GM12878 (cell line): ENCODE measurements around the gene POFUT2. TPM values are rescaled to one million over a fixed set of nuclear protein-coding genes. Genes with fewer than 3 reads are reported as not detected.

ENCODE experiments used
- ATAC-seq: fragments of 200-7000 bp; cut with Tn5 transposase; 3 replicates; pipeline ENCODE4 v1.9.1; 2020; ENCODE audit warnings: mild to moderate bottlenecking, moderate library complexity
- BruUV-seq: library from RNA; stranded (reverse); fragments of 400-500 nt; replicated peaks from 2 replicates; lab custom pipeline; 2021; lab: Mats Ljungman, UMichigan
- CTCF ChIA-PET: fragments of 300-600 bp; sonication (Branson Sonifier 250); formaldehyde crosslinking; extraction: SDS; loops from one replicate; lab custom pipeline; 2021; ENCODE audit warnings: inconsistent platforms; lab: Yijun Ruan, JAX
- POLR2A ChIA-PET: fragments of 350-600 bp; formaldehyde crosslinking; extraction: SDS; loops from one replicate; lab custom pipeline; 2021; ENCODE audit warnings: inconsistent platforms; lab: Charles Lee
- RAD21 ChIA-PET: fragments of 300-600 bp; sonication (Branson Sonifier 250); formaldehyde crosslinking; loops from one replicate; lab custom pipeline; 2023; ENCODE audit warnings: antibody characterized with exemption; ENCODE audit not compliant: unreplicated experiment; lab: Charles Lee
- SMC1A ChIA-PET: fragments of 300-600 bp; sonication (Branson Sonifier 250); formaldehyde crosslinking; loops from one replicate; lab custom pipeline; 2023; ENCODE audit not compliant: unreplicated experiment, uncharacterized antibody; lab: Charles Lee
- DNase-seq: peaks from one replicate; pipeline ENCODE4 v3.0.0-alpha.2; 2011; ENCODE audit warnings: low read depth, low spot score
- FAIRE-seq: peaks from 3 replicates; lab custom pipeline; 2011; peaks lifted over from hg19 to GRCh38; lab: Jason Lieb, UNC
- H2AFZ ChIP-seq: 2 replicates; pipeline ENCODE4 v1.6.0; 2011; ENCODE audit warnings: low read depth, low read length, control low read depth; ENCODE audit not compliant: control insufficient read depth
- H3K27ac ChIP-seq: 2 replicates; pipeline ENCODE4 v1.5.1; 2011; ENCODE audit warnings: control low read depth; ENCODE audit not compliant: control insufficient read depth, insufficient read depth
- H3K27me3 ChIP-seq, 2 experiments: replicated peaks in 1 of 2; 2 replicates each; pipeline versions ENCODE4 v1.6.0 to v1.6.1; 2011; ENCODE audit warnings: low read length in 1 of 2; ENCODE audit not compliant: control insufficient read depth in 2 of 2, insufficient read depth in 2 of 2
- H3K36me3 ChIP-seq, 2 experiments: 2 replicates each; pipeline ENCODE4 v1.5.1; 2011; ENCODE audit warnings: low read length in 1 of 2; ENCODE audit not compliant: control insufficient read depth in 2 of 2, insufficient read depth in 2 of 2
- H3K4me1 ChIP-seq: 2 replicates; pipeline ENCODE4 v1.6.1; 2011; ENCODE audit warnings: mild to moderate bottlenecking, low read length, moderate library complexity, mixed read lengths; ENCODE audit not compliant: control insufficient read depth, insufficient read depth
- H3K4me2 ChIP-seq: 2 replicates; pipeline ENCODE4 v1.6.0; 2011; ENCODE audit warnings: control low read depth; ENCODE audit not compliant: control insufficient read depth, insufficient read depth
- H3K4me3 ChIP-seq: fragments of 200-600 bp; sonication (generic); 2 replicates; pipeline ENCODE4 v1.5.1; 2016
- H3K79me2 ChIP-seq: 2 replicates; pipeline ENCODE4 v1.6.0; 2011; ENCODE audit warnings: low read length; ENCODE audit not compliant: control insufficient read depth, insufficient read depth
- H3K9ac ChIP-seq: 2 replicates; pipeline ENCODE4 v1.8.0; 2011; ENCODE audit warnings: low read length, control low read depth, mixed read lengths; ENCODE audit not compliant: control insufficient read depth, insufficient read depth
- H3K9me3 ChIP-seq: replicated peaks from 3 replicates; pipeline ENCODE4 v1.5.1; 2011; ENCODE audit warnings: mild to moderate bottlenecking, low read length; ENCODE audit not compliant: control insufficient read depth, insufficient read depth
- H4K20me1 ChIP-seq: 2 replicates; pipeline ENCODE4 v1.6.0; 2011; ENCODE audit not compliant: control insufficient read depth, insufficient read depth
- ATF7 ChIP-seq: fragments of 450-650 bp; IDR thresholded peaks from 2 replicates; pipeline ENCODE4 v1.6.1; 2016; ENCODE audit warnings: low read depth, mild to moderate bottlenecking
- CHD4 ChIP-seq: fragments of 200-600 bp; sonication (generic); IDR thresholded peaks from 2 replicates; pipeline ENCODE4 v1.6.1; 2016; ENCODE audit warnings: mild to moderate bottlenecking
- EED ChIP-seq: sonication (generic); IDR thresholded peaks from 2 replicates; pipeline ENCODE4 v1.6.1; 2016; ENCODE audit warnings: antibody characterized with exemption, low read depth
- IRF3 ChIP-seq: fragments of 450-650 bp; IDR thresholded peaks from 2 replicates; pipeline ENCODE4 v1.6.1; 2014; ENCODE audit warnings: mild to moderate bottlenecking
- IRF5 ChIP-seq: fragments of 450-650 bp; IDR thresholded peaks from 2 replicates; pipeline ENCODE4 v1.6.1; 2017; ENCODE audit warnings: borderline replicate concordance
- KAT2A ChIP-seq: conservative IDR thresholded peaks from 2 replicates; pipeline ENCODE4 v1.6.1; 2011; ENCODE audit warnings: low read depth, low read length; ENCODE audit not compliant: control insufficient read depth
- MYC ChIP-seq: IDR thresholded peaks from 2 replicates; pipeline ENCODE4 v1.6.1; 2011; ENCODE audit warnings: mild to moderate bottlenecking, low read length, moderate library complexity, inconsistent platforms; ENCODE audit not compliant: insufficient read depth, insufficient replicate concordance, insufficient read length, severe bottlenecking
- NFIC ChIP-seq: IDR thresholded peaks from 2 replicates; pipeline ENCODE4 v1.6.1; 2012; ENCODE audit warnings: low read depth, mild to moderate bottlenecking, inconsistent platforms, low read length, moderate library complexity
- POLR2A ChIP-seq: IDR thresholded peaks from 2 replicates; pipeline ENCODE4 v1.6.1; 2011; ENCODE audit warnings: low read depth, mild to moderate bottlenecking, low read length
- POU2F2 ChIP-seq: IDR thresholded peaks from 3 replicates; pipeline ENCODE4 v1.6.1; 2011; ENCODE audit warnings: low read depth, mild to moderate bottlenecking, low read length, borderline replicate concordance
- RELB ChIP-seq: fragments of 450-650 bp; IDR thresholded peaks from 2 replicates; pipeline ENCODE4 v1.6.1; 2017; ENCODE audit warnings: low read depth, mild to moderate bottlenecking, moderate library complexity
- SKIL ChIP-seq: fragments of 450-650 bp; IDR thresholded peaks from 2 replicates; pipeline ENCODE4 v1.6.1; 2017; ENCODE audit warnings: mild to moderate bottlenecking, low read depth, inconsistent platforms; ENCODE audit not compliant: poor library complexity, severe bottlenecking
- SMAD1 ChIP-seq: fragments of 450-650 bp; IDR thresholded peaks from 2 replicates; pipeline ENCODE4 v1.6.1; 2018; ENCODE audit warnings: mild to moderate bottlenecking, low read depth; ENCODE audit not compliant: partially characterized antibody
- TCF12 ChIP-seq: IDR thresholded peaks from 2 replicates; pipeline ENCODE4 v1.6.1; 2011; ENCODE audit warnings: low read depth, mild to moderate bottlenecking, low read length
- ZBED1 ChIP-seq: IDR thresholded peaks from 2 replicates; pipeline ENCODE4 v1.6.1; 2016; ENCODE audit warnings: borderline replicate concordance
- ZNF384 ChIP-seq: IDR thresholded peaks from 2 replicates; pipeline ENCODE4 v1.6.1; 2012; ENCODE audit warnings: low read depth, mild to moderate bottlenecking, low read length, improper control_type of control experiment, borderline replicate concordance
- ZZZ3 ChIP-seq: IDR thresholded peaks from 2 replicates; pipeline ENCODE4 v1.6.1; 2011; ENCODE audit warnings: low read depth; ENCODE audit not compliant: control insufficient read depth, insufficient read length
- WGBS: methylation state at CpG from one replicate; pipeline ENCODE4 v1.1.6; 2016; ENCODE audit warnings: low lambda C conversion rate; ENCODE audit not compliant: insufficient replicate concordance, insufficient coverage; ENCODE audit errors: missing lambda C conversion rate; 5-methylcytosine and 5-hydroxymethylcytosine counted together
- in situ Hi-C: fragments of 300-500 bp; cut with MboI; formaldehyde crosslinking; loops from 9 replicates; pipeline ENCODE4 v1.14.3; 2018; ENCODE audit warnings: mixed read lengths
- intact Hi-C: fragments of 100-400 bp; cut with micrococcal nuclease; formaldehyde crosslinking; loops from one replicate; pipeline ENCODE4 v1.14.2; 2022; ENCODE audit not compliant: unreplicated experiment
- polyA plus RNA-seq, 11 experiments: library from polyadenylated mRNA; depleted of rRNA in 4 of 11; unstranded in 6 of 11; stranded (reverse) in 5 of 11; fragments of >200 nt; fragmentation: Nextera tagmentation in 4 of 11; fragmentation: Illumina TruSeq in 1 of 11; extraction: Ambion mirVana in 4 of 11; extraction: Trizol in 1 of 11; gene quantifications; 1 replicate in 1 of 11; 2 replicates in 10 of 11; pipeline versions ENCODE4 v1.2.1 to v1.2.3, GENCODE V29; 2011 to 2016; ENCODE audit warnings: inconsistent platforms in 2 of 11, missing spikeins in 2 of 11, low read depth in 1 of 11
- total RNA-seq, 4 experiments: library from RNA; depleted of rRNA in 3 of 4; stranded (reverse); fragments of >200 nt in 3 of 4; fragmentation: Illumina TruSeq in 1 of 4; extraction: Trizol in 1 of 4; gene quantifications; 2 replicates each; pipeline versions ENCODE4 v1.2.1 to v1.2.3, GENCODE V29; 2013 to 2021

The POFUT2 gene
- total and polyA plus RNA-seq, 10 of the 15 experiments (the other 5 are each of a cell fraction or from before 2014, with no cell fraction given): 1.2 to 15.1 (median 6.8) TPM

- TF ChIP-seq IRF3 (no peak), ATF7 (no peak), RELB (no peak), IRF5 (no peak), ZBED1 (no peak), SMAD1 (no peak), NFIC (no peak)
Observed at GRCh38 chr21:45250914-45251634, 36.6 kb downstream of the POFUT2 start (continued).

GRCh38 chr21:45250272-45250671 is 37.4 kb downstream of the POFUT2 start:
- H3K9me3 ChIP-seq: no peaks in the 10 kb centered on the region; the same call in 2 of the 3 replicates
- 18% methylated on average over 3 of the region's 3 CpGs for WGBS
- TF ChIP-seq POLR2A (no peak), KAT2A (no peak), SKIL (no peak), CHD4 (no peak), TCF12 (no peak), ZNF384 (no peak), EED (no peak), ZZZ3 (no peak), POU2F2 (no peak), MYC (no peak)

More at GRCh38 chr21:45250272-45250671, 37.4 kb downstream of the POFUT2 start:
- Histone ChIP-seq H3K4me3 (no peak overlapping the region), H4K20me1 (no peaks in the 10 kb centered on the region), H3K9ac (no peak overlapping the region), H3K79me2 (no peaks in the 10 kb centered on the region), H3K36me3 (no peaks in the 10 kb centered on the region), H3K27me3 (no peaks in the 10 kb centered on the region), H3K4me2 (no peak overlapping the region), H3K27ac (no peak overlapping the region), H3K4me1 (no peaks in the 10 kb centered on the region), H2AFZ (no peak overlapping the region)
- POLR2A ChIA-PET: no interaction called here
- intact Hi-C loops (no loop called here), in situ Hi-C loops (no loop called here)
- no peak for FAIRE-seq
- CTCF ChIA-PET: interaction anchor here (1.0 kb wide), 1 partner anchor 110 kb away, joined by 4 read pairs; no protein-coding TSS in a partner anchor
- no TSS peak for BruUV-seq
- RAD21 ChIA-PET: no interaction called here
- no peak for DNase-seq
- SMC1A ChIA-PET: no interaction called here
- no peak for ATAC-seq
